HPDE6-E6E7 (cell line): Measurements from ENCODE around the gene CRNKL1.

Experiments
- DNase-seq: peaks from one replicate; pipeline ENCODE4 v3.0.0; 2011; ENCODE audit warnings: missing footprints; ENCODE audit errors: extremely low spot score

CRNKL1 gene

GRCh38 chr20:20063941-20064702, 11.9 kb upstream of the CRNKL1 start:
- no peak for DNase-seq

- no peak for DNase-seq
Observed at GRCh38 chr20:20060234-20060998, 8.2 kb upstream of the CRNKL1 start.

- no peak for DNase-seq
Observed at GRCh38 chr20:20051767-20052073, 546 bp downstream of the CRNKL1 start.

GRCh38 chr20:20039752-20040387, 12.4 kb downstream of the CRNKL1 start:
- DNase-seq = no peak

- DNase-seq = no peak
Observed at GRCh38 chr20:20038586-20038985, 13.7 kb downstream of the CRNKL1 start.

GRCh38 chr20:20037960-20038359, 14.3 kb downstream of the CRNKL1 start:
- DNase-seq = no peak

- no peak for DNase-seq
Observed at GRCh38 chr20:20036756-20037155, 15.5 kb downstream of the CRNKL1 start.

- DNase-seq = no peak
Observed at GRCh38 chr20:20034486-20034885, 17.8 kb downstream of the CRNKL1 start.

GRCh38 chr20:20031790-20032189, 20.5 kb downstream of the CRNKL1 start:
- DNase-seq = no peak

- no peak for DNase-seq
Observed at GRCh38 chr20:20027284-20027683, 25.0 kb downstream of the CRNKL1 start.

- no peak for DNase-seq
Observed at GRCh38 chr20:20024942-20025341, 27.3 kb downstream of the CRNKL1 start.

- DNase-seq = no peak
Observed at GRCh38 chr20:20023395-20023794, 28.9 kb downstream of the CRNKL1 start.

GRCh38 chr20:20022498-20022897, 29.8 kb downstream of the CRNKL1 start:
- no peak for DNase-seq

GRCh38 chr20:20021835-20022234, 30.4 kb downstream of the CRNKL1 start:
- no peak for DNase-seq

- no peak for DNase-seq
Observed at GRCh38 chr20:20020908-20021307, 31.4 kb downstream of the CRNKL1 start.

GRCh38 chr20:20019123-20019522, 33.1 kb downstream of the CRNKL1 start:
- DNase-seq = peak; percentile 57

GRCh38 chr20:20018366-20018765, 33.9 kb downstream of the CRNKL1 start:
- no peak for DNase-seq

- DNase-seq = peak; percentile 51
Observed at GRCh38 chr20:20017844-20018185, 34.5 kb downstream of the CRNKL1 start.

- DNase-seq = peak; percentile 99
Observed at GRCh38 chr20:20017001-20017843, 35.0 kb downstream of the CRNKL1 start, which contains the start of gene NAA20. NAA20 (plus strand) TSS chr20:20017362; CDS start chr20:20017397, 35 bp downstream.

GRCh38 chr20:20014659-20015058, 37.6 kb downstream of the CRNKL1 start:
- no peak for DNase-seq

GRCh38 chr20:20012541-20012940, 39.7 kb downstream of the CRNKL1 start:
- no peak for DNase-seq
